GM19240 (cell line): ENCODE data around the gene GMDS.

ENCODE experiments used
- DNase-seq: peaks from one replicate; pipeline ENCODE4 v3.0.0; 2011; ENCODE audit warnings: low spot score; ENCODE audit not compliant: insufficient read length

Gene GMDS

GRCh38 chr6:2205396-2205795, 40.0 kb downstream of the GMDS start:
- no peak for DNase-seq

- DNase-seq, result no peak
Measured at GRCh38 chr6:2204272-2204671, 41.1 kb downstream of the GMDS start.

GRCh38 chr6:2203264-2203663, 42.1 kb downstream of the GMDS start:
- no peak for DNase-seq

- no peak for DNase-seq
Measured at GRCh38 chr6:2197984-2198383, 47.4 kb downstream of the GMDS start.

GRCh38 chr6:2197177-2197671, 48.2 kb downstream of the GMDS start:
- no peak for DNase-seq

GRCh38 chr6:2196079-2196679, 49.2 kb downstream of the GMDS start:
- no peak for DNase-seq

GRCh38 chr6:2194643-2195042, 50.8 kb downstream of the GMDS start:
- DNase-seq, result no peak

- no peak for DNase-seq
Measured at GRCh38 chr6:2193931-2194330, 51.5 kb downstream of the GMDS start.

GRCh38 chr6:2192976-2193375, 52.4 kb downstream of the GMDS start:
- no peak for DNase-seq

- no peak for DNase-seq
Measured at GRCh38 chr6:2191390-2191740, 54.0 kb downstream of the GMDS start.

GRCh38 chr6:2190661-2191389, 54.6 kb downstream of the GMDS start:
- no peak for DNase-seq

GRCh38 chr6:2188856-2189384, 56.5 kb downstream of the GMDS start:
- no peak for DNase-seq

- DNase-seq, result no peak
Measured at GRCh38 chr6:2188397-2188796, 57.0 kb downstream of the GMDS start.

- no peak for DNase-seq
Measured at GRCh38 chr6:2187826-2188225, 57.6 kb downstream of the GMDS start.

- DNase-seq, result peak; percentile 18
Measured at GRCh38 chr6:2186516-2186915, 58.9 kb downstream of the GMDS start.

- DNase-seq, result no peak
Measured at GRCh38 chr6:2185466-2185865, 59.9 kb downstream of the GMDS start.

- no peak for DNase-seq
Measured at GRCh38 chr6:2184700-2185455, 60.5 kb downstream of the GMDS start.

GRCh38 chr6:2183752-2184151, 61.7 kb downstream of the GMDS start:
- no peak for DNase-seq

GRCh38 chr6:2183246-2183645, 62.2 kb downstream of the GMDS start:
- no peak for DNase-seq

- no peak for DNase-seq
Measured at GRCh38 chr6:2182251-2182650, 63.2 kb downstream of the GMDS start.

GRCh38 chr6:2181567-2181966, 63.8 kb downstream of the GMDS start:
- no peak for DNase-seq

- DNase-seq, result no peak
Measured at GRCh38 chr6:2179950-2180349, 65.5 kb downstream of the GMDS start.
